Endothelial cell of umbilical vein (primary cell): ENCODE data around the gene MTMR6. TPM values are rescaled to one million over a fixed set of nuclear protein-coding genes. Genes with fewer than 3 reads are reported as not detected.

Experiments used
- BruUV-seq: library from RNA; stranded (reverse); fragments of 400-500 nt; replicated peaks from 2 replicates; lab custom pipeline; 2021; lab: Mats Ljungman, UMichigan
- CTCF ChIA-PET: fragments of 300-600, 350-600 bp; sonication (Branson Sonifier 250); formaldehyde crosslinking; loops from one replicate; lab custom pipeline; 2021; ENCODE audit warnings: antibody characterized with exemption, inconsistent platforms; lab: Charles Lee
- POLR2A ChIA-PET: fragments of 300-600, 350-600 bp; sonication (Branson Sonifier 250); formaldehyde crosslinking; loops from one replicate; lab custom pipeline; 2021; ENCODE audit warnings: antibody characterized with exemption, inconsistent platforms; lab: Charles Lee
- DNase-seq: peaks from one replicate; pipeline ENCODE4 v3.0.0-alpha.2; 2011; ENCODE audit warnings: low read depth, low spot score
- FAIRE-seq: peaks from 2 replicates; lab custom pipeline; 2011; peaks lifted over from hg19 to GRCh38; lab: Jason Lieb, UNC
- H2AFZ ChIP-seq: 2 replicates; pipeline ENCODE4 v1.6.0; 2012; ENCODE audit warnings: low read depth, low read length, control low read depth, inconsistent platforms
- H3K27ac ChIP-seq: 2 replicates; pipeline ENCODE4 v1.5.1; 2011; ENCODE audit warnings: low read depth, mild to moderate bottlenecking, control low read depth, low read length, moderate library complexity; ENCODE audit not compliant: insufficient read depth
- H3K27me3 ChIP-seq, 2 experiments: 2 replicates each; pipeline versions ENCODE4 v1.6.0 to v1.6.1; 2011; ENCODE audit warnings: low read length in 2 of 2, mixed read lengths in 1 of 2; ENCODE audit not compliant: control insufficient read depth in 2 of 2, insufficient read depth in 2 of 2
- H3K36me3 ChIP-seq, 2 experiments: 2 replicates in 1 of 2; 3 replicates in 1 of 2; pipeline ENCODE4 v1.5.1; 2011; ENCODE audit warnings: low read length in 2 of 2, mild to moderate bottlenecking in 1 of 2, moderate library complexity in 1 of 2; ENCODE audit not compliant: control insufficient read depth in 2 of 2, insufficient read depth in 2 of 2; ENCODE audit errors: extremely low read depth in 1 of 2
- H3K4me1 ChIP-seq: 3 replicates; pipeline ENCODE4 v1.5.1; 2011; ENCODE audit warnings: mild to moderate bottlenecking, low read length; ENCODE audit not compliant: control insufficient read depth, insufficient read depth; ENCODE audit errors: extremely low read depth
- H3K4me2 ChIP-seq: 2 replicates; pipeline ENCODE4 v1.6.1; 2011; ENCODE audit warnings: low read length, control low read depth, mixed read lengths; ENCODE audit not compliant: insufficient read depth
- H3K4me3 ChIP-seq, 3 experiments: fragments of 200-600 bp in 1 of 3; sonication (generic), shearing (Covaris generic) in 1 of 3; replicated peaks in 1 of 3; 2 replicates each; pipeline ENCODE4 v1.5.1; 2011 to 2016; ENCODE audit warnings: control low read depth in 3 of 3, low read length in 3 of 3, mild to moderate bottlenecking in 2 of 3, inconsistent platforms in 1 of 3, low read depth in 1 of 3, moderate library complexity in 1 of 3; ENCODE audit not compliant: insufficient read depth in 1 of 3
- H3K79me2 ChIP-seq: 2 replicates; pipeline ENCODE4 v1.6.0; 2012; ENCODE audit warnings: low read length, inconsistent platforms; ENCODE audit not compliant: control insufficient read depth, insufficient read depth
- H3K9ac ChIP-seq: replicated peaks from 2 replicates; pipeline ENCODE3; 2011; ENCODE audit warnings: low read length, control low read depth; ENCODE audit not compliant: insufficient read depth; ENCODE audit errors: extremely low read depth
- H3K9me1 ChIP-seq: replicated peaks from 3 replicates; pipeline ENCODE4 v1.6.0; 2011; ENCODE audit warnings: mild to moderate bottlenecking, low read length; ENCODE audit not compliant: control insufficient read depth, insufficient read depth; ENCODE audit errors: extremely low read depth
- H3K9me3 ChIP-seq: replicated peaks from 2 replicates; pipeline ENCODE4 v1.5.1; 2012; ENCODE audit warnings: low read length, inconsistent platforms; ENCODE audit not compliant: control insufficient read depth, insufficient read depth
- H4K20me1 ChIP-seq: replicated peaks from 2 replicates; pipeline ENCODE3; 2011; ENCODE audit warnings: mild to moderate bottlenecking, low read length; ENCODE audit not compliant: control insufficient read depth, insufficient read depth; ENCODE audit errors: extremely low read depth
- CTCF ChIP-seq, 2 donors: IDR thresholded peaks; 1 replicate in 1 of 2; 2 replicates in 1 of 2; pipeline ENCODE4 v1.5.1; 2011; ENCODE audit warnings: low read length in 2 of 2, mild to moderate bottlenecking in 2 of 2, moderate library complexity in 2 of 2, control low read depth in 1 of 2, inconsistent platforms in 1 of 2, low read depth in 1 of 2; ENCODE audit not compliant: insufficient read depth in 1 of 2; ENCODE audit errors: extremely low read depth in 1 of 2
- EZH2 ChIP-seq: IDR thresholded peaks from 2 replicates; pipeline ENCODE4 v1.6.1; 2012; ENCODE audit warnings: borderline replicate concordance, low read depth, mild to moderate bottlenecking, moderate library complexity, low read length, inconsistent platforms; ENCODE audit not compliant: severe bottlenecking
- FOS ChIP-seq: IDR thresholded peaks from 2 replicates; pipeline ENCODE4 v1.6.1; 2011; ENCODE audit warnings: mild to moderate bottlenecking, low read length, moderate library complexity, borderline replicate concordance; ENCODE audit not compliant: insufficient read depth
- GATA2 ChIP-seq: IDR thresholded peaks from 2 replicates; pipeline ENCODE4 v1.7.0; 2011; ENCODE audit warnings: low read depth, mild to moderate bottlenecking, moderate library complexity, mixed read lengths, low read length; ENCODE audit not compliant: insufficient read length, insufficient read depth
- JUN ChIP-seq: IDR thresholded peaks from 2 replicates; pipeline ENCODE4 v1.6.1; 2011; ENCODE audit warnings: borderline replicate concordance, low read depth; ENCODE audit not compliant: insufficient read length, insufficient read depth
- MAX ChIP-seq: IDR thresholded peaks from 2 replicates; pipeline ENCODE4 v1.6.1; 2011; ENCODE audit not compliant: insufficient read depth, insufficient read length
- MYC ChIP-seq: IDR thresholded peaks from one replicate; pipeline ENCODE4 v1.6.1; 2011; ENCODE audit warnings: mild to moderate bottlenecking, low read depth, low read length
- POLR2A ChIP-seq: IDR thresholded peaks from 2 replicates; pipeline ENCODE4 v1.6.1; 2012; ENCODE audit warnings: low read depth, mild to moderate bottlenecking, control low read depth, low read length
- POLR2AphosphoS5 ChIP-seq: IDR thresholded peaks from 2 replicates; pipeline ENCODE4 v1.6.1; 2012; ENCODE audit warnings: low read depth, mild to moderate bottlenecking, control low read depth, low read length, moderate library complexity; ENCODE audit not compliant: insufficient read depth
- dilution Hi-C: fragments of 300-500 bp; cut with MboI; formaldehyde crosslinking; loops from one replicate; pipeline ENCODE4 v1.15.0; 2019; ENCODE audit warnings: low sequenced_read_pairs; ENCODE audit not compliant: extremely low pct_ligation_motif_present
- intact Hi-C: fragments of 100-400 bp; cut with micrococcal nuclease; formaldehyde crosslinking; loops from one replicate; pipeline ENCODE4 v1.10.0; 2022
- polyA plus RNA-seq, 4 experiments: library from polyadenylated mRNA; depleted of rRNA in 3 of 4; stranded (reverse) in 3 of 4; unstranded in 1 of 4; fragments of >200 nt; gene quantifications; 2 replicates each; pipeline versions ENCODE4 v1.2.1 to v1.2.3, GENCODE V29; 2011 to 2012; ENCODE audit warnings: missing spikeins in 1 of 4
- total RNA-seq: library from RNA; stranded (reverse); gene quantifications from 2 replicates; pipeline ENCODE4 v1.2.3, GENCODE V29; 2021

The MTMR6 gene
- total and polyA plus RNA-seq, 2 donors (not counting 3 experiments of a cell fraction or from before 2014, with no cell fraction given): 10.2 to 20.9 TPM

GRCh38 chr13:25213715-25214114 lies 73.6 kb downstream of the MTMR6 start:
- dilution Hi-C loops: no loop called here
- TF ChIP-seq EZH2 (no peak), POLR2AphosphoS5 (no peak), CTCF (IDR thresholded peaks at IDR 0.05; ENCODE audit: extremely low read depth in 1 of 2, insufficient read depth in 1 of 2, low read depth in 1 of 2, low read length in 2 of 2) (no peak), MYC (no peak), FOS (no peak), GATA2 (no peak), POLR2A (no peak), MAX (no peak), JUN (no peak)
- no peak for DNase-seq

More at GRCh38 chr13:25213715-25214114, 73.6 kb downstream of the MTMR6 start:
- CTCF ChIA-PET: interaction anchor here (0.5 to 1.6 kb wide), 4 partner anchors 9 to 163 kb away, joined by 3 to 5 read pairs (median 4); no protein-coding TSS in a partner anchor
- no TSS peak for BruUV-seq
- Histone ChIP-seq H4K20me1 (no peaks in the 10 kb centered on the region), H2AFZ (no peak overlapping the region), H3K9ac (no peak overlapping the region), H3K9me1 (no peaks in the 10 kb centered on the region), H3K27me3 (no peaks in the 10 kb centered on the region), H3K4me2 (no peak overlapping the region), H3K4me1 (no peaks in the 10 kb centered on the region), H3K36me3 (no peaks in the 10 kb centered on the region), H3K27ac (no peak overlapping the region), H3K9me3 (no peaks in the 10 kb centered on the region), H3K4me3 (no peak overlapping the region), H3K79me2 (no peaks in the 10 kb centered on the region)
- POLR2A ChIA-PET: no interaction called here
- no peak for FAIRE-seq
- intact Hi-C loops: no loop called here
